IMR-90 (cell line): ENCODE measurements around the gene CYFIP2. TPM values are rescaled to one million over a fixed set of nuclear protein-coding genes. Genes with fewer than 3 reads are reported as not detected.

Experiments
- ATAC-seq: fragments of 200-7000 bp; cut with Tn5 transposase; 2 replicates; pipeline ENCODE4 v1.9.1; 2020; ENCODE audit warnings: low read depth, mild to moderate bottlenecking, moderate library complexity
- BruUV-seq: library from RNA; stranded (reverse); fragments of 400-500 nt; replicated peaks from 2 replicates; lab custom pipeline; 2021; lab: Mats Ljungman, UMichigan
- CTCF ChIA-PET: fragments of 300-600 bp; formaldehyde crosslinking; extraction: SDS; loops from one replicate; lab custom pipeline; 2021; ENCODE audit warnings: antibody characterized with exemption; lab: Yijun Ruan, JAX
- POLR2A ChIA-PET: fragments of 300-600 bp; sonication (Branson Sonifier 250); formaldehyde crosslinking; loops from one replicate; lab custom pipeline; 2022; ENCODE audit warnings: antibody characterized with exemption; ENCODE audit not compliant: unreplicated experiment; lab: Charles Lee
- DNase-seq: peaks from one replicate; pipeline ENCODE4 v3.0.0; 2013
- H2AFZ ChIP-seq: replicated peaks from 2 replicates; pipeline ENCODE3; 2013; ENCODE audit warnings: low read length, mild to moderate bottlenecking; ENCODE audit not compliant: poor library complexity
- H2AK5ac ChIP-seq: 2 replicates; pipeline ENCODE4 v1.6.1; 2013; ENCODE audit warnings: low read depth, low read length, inconsistent platforms
- H2AK9ac ChIP-seq: replicated peaks from 2 replicates; pipeline ENCODE3; 2013; ENCODE audit warnings: mild to moderate bottlenecking, low read depth, low read length, moderate library complexity; ENCODE audit not compliant: poor library complexity
- H2BK120ac ChIP-seq: 2 replicates; pipeline ENCODE4 v1.6.1; 2013; ENCODE audit warnings: low read depth, low read length, inconsistent platforms
- H2BK15ac ChIP-seq: 3 replicates; pipeline ENCODE4 v1.6.1; 2013; ENCODE audit warnings: low read depth, low read length, inconsistent platforms
- H2BK20ac ChIP-seq: 2 replicates; pipeline ENCODE4 v1.6.1; 2013; ENCODE audit warnings: low read depth, mild to moderate bottlenecking, inconsistent platforms, low read length, moderate library complexity
- H2BK5ac ChIP-seq: 2 replicates; pipeline ENCODE4 v1.6.1; 2013; ENCODE audit warnings: mild to moderate bottlenecking, low read depth, low read length, inconsistent platforms; ENCODE audit not compliant: poor library complexity, severe bottlenecking
- H3K14ac ChIP-seq: replicated peaks from 2 replicates; pipeline ENCODE4 v1.6.1; 2013; ENCODE audit warnings: low read depth, low read length, inconsistent platforms
- H3K18ac ChIP-seq: 2 replicates; pipeline ENCODE4 v1.6.1; 2013; ENCODE audit warnings: low read depth, low read length, control low read depth
- H3K23ac ChIP-seq: 2 replicates; pipeline ENCODE4 v1.6.1; 2013; ENCODE audit warnings: low read depth, low read length, inconsistent platforms
- H3K27ac ChIP-seq: 2 replicates; pipeline ENCODE4 v1.5.1; 2013; ENCODE audit warnings: mild to moderate bottlenecking, control low read depth, low read length; ENCODE audit not compliant: insufficient read depth
- H3K27me3 ChIP-seq: 2 replicates; pipeline ENCODE4 v1.6.1; 2013; ENCODE audit warnings: low read length; ENCODE audit not compliant: control insufficient read depth, insufficient read depth
- H3K36me3 ChIP-seq: 2 replicates; pipeline ENCODE4 v1.6.1; 2013; ENCODE audit warnings: low read length, mixed read lengths; ENCODE audit not compliant: control insufficient read depth, insufficient read depth
- H3K4ac ChIP-seq: 2 replicates; pipeline ENCODE4 v1.6.1; 2013; ENCODE audit warnings: low read depth, low read length, inconsistent platforms
- H3K4me1 ChIP-seq: 2 replicates; pipeline ENCODE4 v1.6.1; 2013; ENCODE audit warnings: low read length, mixed read lengths; ENCODE audit not compliant: control insufficient read depth, insufficient read depth
- H3K4me2 ChIP-seq: 2 replicates; pipeline ENCODE4 v1.6.1; 2013; ENCODE audit warnings: low read depth, mild to moderate bottlenecking, control low read depth, low read length, moderate library complexity
- H3K4me3 ChIP-seq: 2 replicates; pipeline ENCODE4 v1.5.1; 2013; ENCODE audit warnings: low read depth, mild to moderate bottlenecking, control low read depth, low read length, moderate library complexity; ENCODE audit not compliant: insufficient read depth
- H3K56ac ChIP-seq: 2 replicates; pipeline ENCODE4 v1.6.1; 2013; ENCODE audit warnings: low read length, inconsistent platforms; ENCODE audit not compliant: insufficient read depth; ENCODE audit errors: extremely low read depth
- H3K79me1 ChIP-seq, 2 experiments: 2 replicates each; pipeline ENCODE4 v1.6.1; 2013; ENCODE audit warnings: low read length in 2 of 2, inconsistent platforms in 1 of 2, low read depth in 1 of 2
- H3K9ac ChIP-seq: 2 replicates; pipeline ENCODE4 v1.6.1; 2013; ENCODE audit warnings: low read depth, low read length, control low read depth
- H3K9me1 ChIP-seq: 2 replicates; pipeline ENCODE4 v1.6.1; 2013; ENCODE audit warnings: low read length, inconsistent platforms; ENCODE audit not compliant: insufficient read depth
- H3K9me3 ChIP-seq: 2 replicates; pipeline ENCODE4 v1.6.1; 2013; ENCODE audit warnings: low read length; ENCODE audit not compliant: control insufficient read depth, insufficient read depth
- H4K20me1 ChIP-seq: 2 replicates; pipeline ENCODE4 v1.6.1; 2013; ENCODE audit warnings: low read length, inconsistent platforms; ENCODE audit not compliant: insufficient read depth
- H4K5ac ChIP-seq: 2 replicates; pipeline ENCODE4 v1.6.1; 2013; ENCODE audit warnings: mild to moderate bottlenecking, low read depth, low read length, control low read depth
- H4K8ac ChIP-seq, 2 experiments: 2 replicates each; pipeline ENCODE4 v1.6.1; 2013; ENCODE audit warnings: low read depth in 2 of 2, low read length in 2 of 2, control low read depth in 1 of 2, inconsistent platforms in 1 of 2
- H4K91ac ChIP-seq: 2 replicates; pipeline ENCODE4 v1.6.1; 2013; ENCODE audit warnings: low read depth, low read length, inconsistent platforms; ENCODE audit not compliant: insufficient read depth
- BHLHE40 ChIP-seq: fragments of 150-350 bp; IDR thresholded peaks from 2 replicates; pipeline ENCODE4 v1.6.1; 2016; ENCODE audit warnings: mild to moderate bottlenecking, low read depth, low read length
- CEBPB ChIP-seq: IDR thresholded peaks from 2 replicates; pipeline ENCODE4 v1.6.1; 2012; ENCODE audit warnings: low read depth, low read length, improper control_type of control experiment
- CHD1 ChIP-seq: IDR thresholded peaks from 2 replicates; pipeline ENCODE4 v1.6.1; 2012; ENCODE audit warnings: low read depth, low read length, improper control_type of control experiment
- FOS ChIP-seq: fragments of 150-350 bp; IDR thresholded peaks from 2 replicates; pipeline ENCODE4 v1.6.1; 2016; ENCODE audit warnings: low read depth, low read length
- MAFK ChIP-seq: IDR thresholded peaks from 2 replicates; pipeline ENCODE4 v1.6.1; 2012; ENCODE audit warnings: low read depth, low read length, improper control_type of control experiment
- MAZ ChIP-seq: IDR thresholded peaks from 2 replicates; pipeline ENCODE4 v1.6.1; 2012; ENCODE audit warnings: low read depth, mild to moderate bottlenecking, low read length, improper control_type of control experiment, moderate library complexity, borderline replicate concordance
- MXI1 ChIP-seq: IDR thresholded peaks from 2 replicates; pipeline ENCODE4 v1.6.1; 2012; ENCODE audit warnings: low read depth, mild to moderate bottlenecking, low read length, moderate library complexity, borderline replicate concordance
- NFE2L2 ChIP-seq: fragments of 150-350 bp; IDR thresholded peaks from 2 replicates; pipeline ENCODE4 v1.6.1; 2016; ENCODE audit warnings: low read depth, mild to moderate bottlenecking, low read length
- POLR2A ChIP-seq: IDR thresholded peaks from 2 replicates; pipeline ENCODE4 v1.6.1; 2012; ENCODE audit warnings: mild to moderate bottlenecking, low read depth, low read length
- RAD21 ChIP-seq: IDR thresholded peaks from 2 replicates; pipeline ENCODE4 v1.6.1; 2012; ENCODE audit warnings: low read length, improper control_type of control experiment
- RCOR1 ChIP-seq: IDR thresholded peaks from 2 replicates; pipeline ENCODE4 v1.6.1; 2012; ENCODE audit warnings: mild to moderate bottlenecking, low read length, improper control_type of control experiment; ENCODE audit not compliant: insufficient replicate concordance
- RFX5 ChIP-seq: IDR thresholded peaks from 2 replicates; pipeline ENCODE4 v1.8.0; 2012; ENCODE audit warnings: low read depth, mild to moderate bottlenecking, low read length, moderate library complexity
- SMC3 ChIP-seq: fragments of 150-350 bp; IDR thresholded peaks from 2 replicates; pipeline ENCODE4 v1.6.1; 2016; ENCODE audit warnings: low read depth, mild to moderate bottlenecking, antibody characterized with exemption, low read length, moderate library complexity
- USF2 ChIP-seq: fragments of 150-350 bp; IDR thresholded peaks from 2 replicates; pipeline ENCODE4 v1.6.1; 2017; ENCODE audit warnings: mild to moderate bottlenecking, antibody characterized with exemption, low read length, low read depth
- WGBS, 2 experiments: methylation state at CpG; one replicate each; pipeline versions ENCODE4 v1.1.5 to v1.1.7; 2013; ENCODE audit warnings: missing lambda C conversion rate in 2 of 2; ENCODE audit not compliant: insufficient read length in 1 of 2; ENCODE audit errors: extremely low coverage in 2 of 2; 5-methylcytosine and 5-hydroxymethylcytosine counted together
- dilution Hi-C: fragments of 300-500 bp; cut with HindIII; formaldehyde crosslinking; loops from one replicate; pipeline ENCODE4 v1.14.3; 2018; ENCODE audit warnings: low sequenced_read_pairs; ENCODE audit not compliant: unreplicated experiment
- in situ Hi-C: fragments of 300-500 bp; cut with MboI; formaldehyde crosslinking; loops from 3 replicates; pipeline ENCODE4 v1.14.3; 2019; ENCODE audit warnings: low sequenced_read_pairs, inconsistent platforms, mixed read lengths
- intact Hi-C: fragments of 100-400 bp; cut with micrococcal nuclease; formaldehyde crosslinking; loops from 2 replicates; pipeline ENCODE4 v1.10.0; 2022
- polyA plus RNA-seq, 3 experiments: library from polyadenylated mRNA; depleted of rRNA; stranded (reverse); fragments of >200 nt; gene quantifications; 2 replicates each; pipeline ENCODE4 v1.2.3, GENCODE V29; 2012; ENCODE audit warnings: low replicate concordance in 1 of 3
- total RNA-seq: library from RNA; depleted of rRNA; stranded (reverse); fragments of >200 nt; gene quantifications from 2 replicates; pipeline ENCODE4 v1.2.3, GENCODE V29; 2012
- TF ChIP-seq, protein P1 (sequence below): fragments of 150-350 bp; IDR thresholded peaks from 2 replicates; pipeline ENCODE4 v1.6.1; 2016; ENCODE audit warnings: low read depth, mild to moderate bottlenecking, low read length, moderate library complexity, borderline replicate concordance
- TF ChIP-seq, protein P2 (sequence below): conservative IDR thresholded peaks from 2 replicates; pipeline ENCODE4 v1.5.1; 2012; ENCODE audit warnings: mild to moderate bottlenecking, low read depth, low read length, improper control_type of control experiment

The CYFIP2 gene
- total and polyA plus RNA-seq, 2 of the 4 experiments (the other 2 are of a cell fraction) = 6.8 to 13.4 TPM

DNA sequence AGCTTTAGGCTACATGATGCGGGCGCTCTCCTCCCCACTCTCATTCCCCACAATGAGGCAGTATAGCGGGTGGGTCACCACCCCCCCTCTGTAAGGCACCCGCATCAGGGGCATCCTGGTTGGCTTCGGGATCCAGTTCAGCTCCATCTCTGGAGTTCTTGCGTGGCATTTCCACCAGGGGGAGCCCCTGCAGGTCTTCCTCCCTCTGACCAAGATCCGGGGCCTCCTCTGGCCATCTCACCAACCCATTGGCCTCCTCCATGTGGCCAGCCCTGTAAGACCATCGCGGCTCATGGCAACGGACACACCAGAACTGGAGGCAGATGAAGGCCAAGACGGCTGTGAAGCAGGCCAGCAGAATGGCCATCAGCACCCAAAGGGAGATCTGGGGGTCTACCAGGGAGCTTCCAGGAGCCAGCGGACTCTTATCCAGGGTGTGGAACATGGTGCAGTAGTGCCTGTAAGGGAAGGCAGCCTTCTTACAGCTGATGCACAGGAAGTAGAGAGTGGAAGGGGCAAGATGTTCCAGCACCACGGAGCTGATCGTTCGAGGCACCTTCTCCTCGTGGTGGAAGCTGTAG lies 77.0 kb downstream of the CYFIP2 start:
- H3K18ac ChIP-seq = no peak overlapping the region
- no peak overlapping the region for H2AK9ac ChIP-seq
- H3K4me3 ChIP-seq = no peak overlapping the region
- H3K4ac ChIP-seq = no peak overlapping the region
- WGBS, 2 experiments = no CpG with 5 or more reads among the region's 16 CpGs
- no peak overlapping the region for H3K9ac ChIP-seq
- no peak overlapping the region for H2AK5ac ChIP-seq
- H2BK5ac ChIP-seq = no peak overlapping the region
- H2AFZ ChIP-seq = peak overlapping the region; percentile 16
- H4K20me1 ChIP-seq = no peaks in the 10 kb centered on the region
- no peak overlapping the region for H4K5ac ChIP-seq
- no peak overlapping the region for H3K4me2 ChIP-seq
- no peak overlapping the region for H3K23ac ChIP-seq
- H2BK20ac ChIP-seq = no peak overlapping the region
- no peaks in the 10 kb centered on the region; the same call in 1 of the 2 replicates for H3K9me1 ChIP-seq
- no peak overlapping the region for H3K27ac ChIP-seq
- ChIA-PET CTCF (interaction anchor here (0.7 to 1.7 kb wide), 5 partner anchors 8 to 400 kb away, joined by 3 to 5 read pairs (median 3); partner anchors contain the start of gene LSM11), POLR2A (no interaction called here)
- intact Hi-C loops = loop anchor here (2.0 kb wide), 1 partner anchor 134 kb away; no protein-coding TSS in a partner anchor
- in situ Hi-C loops = no loop called here
- no peak for TF ChIP-seq FOS
- TF ChIP-seq, protein P1, sequence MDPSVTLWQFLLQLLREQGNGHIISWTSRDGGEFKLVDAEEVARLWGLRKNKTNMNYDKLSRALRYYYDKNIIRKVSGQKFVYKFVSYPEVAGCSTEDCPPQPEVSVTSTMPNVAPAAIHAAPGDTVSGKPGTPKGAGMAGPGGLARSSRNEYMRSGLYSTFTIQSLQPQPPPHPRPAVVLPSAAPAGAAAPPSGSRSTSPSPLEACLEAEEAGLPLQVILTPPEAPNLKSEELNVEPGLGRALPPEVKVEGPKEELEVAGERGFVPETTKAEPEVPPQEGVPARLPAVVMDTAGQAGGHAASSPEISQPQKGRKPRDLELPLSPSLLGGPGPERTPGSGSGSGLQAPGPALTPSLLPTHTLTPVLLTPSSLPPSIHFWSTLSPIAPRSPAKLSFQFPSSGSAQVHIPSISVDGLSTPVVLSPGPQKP = no peak
- TF ChIP-seq SMC3 = peak; percentile 56
- TF ChIP-seq USF2 = no peak
- no peak for TF ChIP-seq CHD1
- no peak for TF ChIP-seq CEBPB
- no peak for TF ChIP-seq MXI1
- TF ChIP-seq RAD21 = peak; percentile 43
- TF ChIP-seq RFX5 = no peak
- TF ChIP-seq MAZ = no peak
- TF ChIP-seq, protein P2, sequence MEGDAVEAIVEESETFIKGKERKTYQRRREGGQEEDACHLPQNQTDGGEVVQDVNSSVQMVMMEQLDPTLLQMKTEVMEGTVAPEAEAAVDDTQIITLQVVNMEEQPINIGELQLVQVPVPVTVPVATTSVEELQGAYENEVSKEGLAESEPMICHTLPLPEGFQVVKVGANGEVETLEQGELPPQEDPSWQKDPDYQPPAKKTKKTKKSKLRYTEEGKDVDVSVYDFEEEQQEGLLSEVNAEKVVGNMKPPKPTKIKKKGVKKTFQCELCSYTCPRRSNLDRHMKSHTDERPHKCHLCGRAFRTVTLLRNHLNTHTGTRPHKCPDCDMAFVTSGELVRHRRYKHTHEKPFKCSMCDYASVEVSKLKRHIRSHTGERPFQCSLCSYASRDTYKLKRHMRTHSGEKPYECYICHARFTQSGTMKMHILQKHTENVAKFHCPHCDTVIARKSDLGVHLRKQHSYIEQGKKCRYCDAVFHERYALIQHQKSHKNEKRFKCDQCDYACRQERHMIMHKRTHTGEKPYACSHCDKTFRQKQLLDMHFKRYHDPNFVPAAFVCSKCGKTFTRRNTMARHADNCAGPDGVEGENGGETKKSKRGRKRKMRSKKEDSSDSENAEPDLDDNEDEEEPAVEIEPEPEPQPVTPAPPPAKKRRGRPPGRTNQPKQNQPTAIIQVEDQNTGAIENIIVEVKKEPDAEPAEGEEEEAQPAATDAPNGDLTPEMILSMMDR = peak; percentile 55
- TF ChIP-seq POLR2A = no peak
- no peak for TF ChIP-seq RCOR1
- TF ChIP-seq MAFK = no peak
- no peak for TF ChIP-seq NFE2L2
- no peak for TF ChIP-seq BHLHE40
- H2BK15ac ChIP-seq = no peak overlapping the region
- H4K8ac ChIP-seq = no peak overlapping the region
- H2BK120ac ChIP-seq = no peak overlapping the region
- dilution Hi-C loops = no loop called here
- no peak overlapping the region for H3K14ac ChIP-seq
- peaks cover 2% of the 10 kb centered on the region; the same call in 1 of the 2 replicates for H3K9me3 ChIP-seq
- no peak overlapping the region for H4K91ac ChIP-seq
- H3K79me1 ChIP-seq = no peaks in the 10 kb centered on the region
- no peaks in the 10 kb centered on the region; the same call in 1 of the 2 replicates for H3K27me3 ChIP-seq
- no TSS peak for BruUV-seq
- peak; percentile 67 for ATAC-seq
- no peak overlapping the region for H3K56ac ChIP-seq
- H3K36me3 ChIP-seq = no peaks in the 10 kb centered on the region
- DNase-seq = no peak
- no peaks in the 10 kb centered on the region for H3K4me1 ChIP-seq
